Prostate gland (tissue), 2 donors: Measurements from ENCODE around the gene OOSP1.

Source experiments
- CTCF ChIP-seq, 4 experiments: fragments of 200-600 bp in 2 of 4; fragments of 450-650 bp in 2 of 4; sonication (generic) in 2 of 4; IDR thresholded peaks; 1 replicate in 3 of 4; 2 replicates in 1 of 4; pipeline ENCODE4 v1.5.1; 2016 to 2019; ENCODE audit warnings: antibody characterized with exemption in 4 of 4, mild to moderate bottlenecking in 2 of 4, moderate library complexity in 2 of 4
- POLR2A ChIP-seq: fragments of 450-650 bp; IDR thresholded peaks from one replicate; pipeline ENCODE4 v1.6.1; 2016; ENCODE audit warnings: antibody characterized with exemption, mild to moderate bottlenecking

- TF ChIP-seq CTCF (IDR thresholded peaks at IDR 0.05) (no peak), POLR2A (no peak)
Observed at GRCh38 chr11:59891781-59892181, 46.5 kb upstream of the OOSP1 start.
